Measurements from ENCODE around the gene WT1.

DNA sequence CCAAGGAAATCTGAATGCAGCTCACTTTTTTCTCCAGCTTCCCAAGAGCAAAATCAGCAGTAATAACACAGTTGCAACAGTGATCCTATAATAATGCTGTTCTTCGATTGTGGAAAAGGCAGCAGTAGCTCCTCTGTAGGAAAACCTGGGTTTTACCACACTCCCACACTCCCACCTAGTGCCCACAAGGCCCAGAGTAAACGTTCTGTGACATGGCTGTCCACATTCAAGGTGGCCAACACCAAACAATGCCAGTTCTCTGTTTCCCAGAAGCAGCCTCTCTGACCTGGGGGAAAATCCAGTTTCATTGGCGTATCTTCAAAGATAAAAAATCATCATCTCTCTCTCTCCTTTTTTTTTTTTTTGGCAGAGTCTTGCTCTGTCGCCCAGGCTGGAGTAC is 40.2 kb downstream of the WT1 start:
- TF ChIP-seq, protein P1, sequence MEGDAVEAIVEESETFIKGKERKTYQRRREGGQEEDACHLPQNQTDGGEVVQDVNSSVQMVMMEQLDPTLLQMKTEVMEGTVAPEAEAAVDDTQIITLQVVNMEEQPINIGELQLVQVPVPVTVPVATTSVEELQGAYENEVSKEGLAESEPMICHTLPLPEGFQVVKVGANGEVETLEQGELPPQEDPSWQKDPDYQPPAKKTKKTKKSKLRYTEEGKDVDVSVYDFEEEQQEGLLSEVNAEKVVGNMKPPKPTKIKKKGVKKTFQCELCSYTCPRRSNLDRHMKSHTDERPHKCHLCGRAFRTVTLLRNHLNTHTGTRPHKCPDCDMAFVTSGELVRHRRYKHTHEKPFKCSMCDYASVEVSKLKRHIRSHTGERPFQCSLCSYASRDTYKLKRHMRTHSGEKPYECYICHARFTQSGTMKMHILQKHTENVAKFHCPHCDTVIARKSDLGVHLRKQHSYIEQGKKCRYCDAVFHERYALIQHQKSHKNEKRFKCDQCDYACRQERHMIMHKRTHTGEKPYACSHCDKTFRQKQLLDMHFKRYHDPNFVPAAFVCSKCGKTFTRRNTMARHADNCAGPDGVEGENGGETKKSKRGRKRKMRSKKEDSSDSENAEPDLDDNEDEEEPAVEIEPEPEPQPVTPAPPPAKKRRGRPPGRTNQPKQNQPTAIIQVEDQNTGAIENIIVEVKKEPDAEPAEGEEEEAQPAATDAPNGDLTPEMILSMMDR (IDR thresholded peaks at IDR 0.05) = no peak
- TF ChIP-seq POLR2A (IDR thresholded peaks at IDR 0.05) (no peak), EP300 (IDR thresholded peaks at IDR 0.05) (no peak)
